ENCODE measurements around the gene ALOX12. TPM values are rescaled to one million over a fixed set of nuclear protein-coding genes. Genes with fewer than 3 reads are reported as not detected.

The ALOX12 gene
- total RNA-seq, 1 donor from 2014 or later, result not detected

GRCh38 chr17:7034955-7035590, 39.2 kb downstream of the ALOX12 start:
- peaks cover 38% of the 10 kb centered on the region for H3K4me1 Mint-ChIP-seq (ENCODE audit: low read depth)
- intact Hi-C loops (cut with micrococcal nuclease), result loop anchor here (1.0 to 2.0 kb wide), 5 partner anchors 9 to 184 kb away; partner anchors contain the start of genes ACADVL and DLG4
- no peaks in the 10 kb centered on the region for H3K27me3 Mint-ChIP-seq (ENCODE audit: low read depth)
- DNase-seq (ENCODE audit: low spot score), result no peak
- peak overlapping the region; percentile 90 for H3K4me3 Mint-ChIP-seq (ENCODE audit: low read depth)
- peaks cover 12% of the 10 kb centered on the region for H3K36me3 Mint-ChIP-seq (ENCODE audit: low read depth)
- peak overlapping the region; percentile 96 for H3K27ac Mint-ChIP-seq
- no peaks in the 10 kb centered on the region for H3K9me3 Mint-ChIP-seq

DNA sequence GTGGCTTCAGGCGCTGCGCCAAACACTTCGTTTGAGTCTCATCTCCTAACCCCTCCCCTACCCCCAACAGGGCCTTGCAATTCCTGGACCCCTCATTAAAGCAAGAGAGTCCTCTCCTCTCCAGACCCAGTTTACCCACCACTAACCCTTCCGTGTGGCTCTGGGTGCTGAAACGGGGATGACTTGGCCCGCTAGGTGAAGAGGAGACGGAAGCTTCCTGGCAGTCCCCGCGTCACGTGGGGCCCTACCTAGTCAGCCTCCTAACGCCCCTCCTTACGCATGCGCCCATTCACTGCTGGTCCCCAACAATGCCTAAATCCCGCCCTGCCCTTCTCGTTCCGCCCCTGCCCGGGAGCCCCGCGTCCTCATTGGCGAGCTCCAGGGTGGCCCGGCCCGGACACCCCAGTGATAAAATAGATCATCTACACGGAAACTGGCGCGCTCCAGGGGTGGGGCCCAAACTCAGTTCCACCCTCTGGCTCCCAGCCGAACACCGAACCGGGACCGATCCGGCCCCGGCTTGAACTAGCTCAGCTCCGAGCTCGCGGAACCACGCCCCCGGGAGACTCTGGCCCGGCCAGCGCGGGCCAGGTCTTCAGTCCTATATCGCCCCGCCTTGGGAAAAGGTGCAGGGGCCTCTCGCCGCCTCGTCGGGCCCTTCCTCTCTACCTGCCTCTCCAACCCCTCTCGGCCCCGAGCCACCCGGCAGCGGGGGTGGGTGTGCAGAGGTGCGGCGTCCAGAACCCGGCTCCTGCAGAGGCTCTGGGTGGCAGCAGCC, 39.9 kb downstream of the ALOX12 start, which contains the start of gene SLC16A13:
Gene SLC16A13, plus strand, starts transcription at position 425 of the 778 bp plus-strand sequence. CDS start 368 bp downstream, outside the sequence.
- peak within 1 kb of the TSS; percentile 90 for H3K4me3 Mint-ChIP-seq (ENCODE audit: low read depth)
- peaks cover 31% of the 10 kb centered on the region for H3K4me1 Mint-ChIP-seq (ENCODE audit: low read depth)
- intact Hi-C loops (cut with micrococcal nuclease), result loop anchor here (1.0 to 2.0 kb wide), 5 partner anchors 9 to 184 kb away; partner anchors contain the start of genes ACADVL and DLG4
- H3K27me3 Mint-ChIP-seq (ENCODE audit: low read depth), result no peaks in the 10 kb centered on the region
- no peaks in the 10 kb centered on the region for H3K9me3 Mint-ChIP-seq
- peaks cover 10% of the 10 kb centered on the region for H3K36me3 Mint-ChIP-seq (ENCODE audit: low read depth)
- DNase-seq (ENCODE audit: low spot score), result peak; percentile 99
- peak within 1 kb of the TSS; percentile 96 for H3K27ac Mint-ChIP-seq

GRCh38 chr17:7038025-7038862, 42.4 kb downstream of the ALOX12 start:
- Mint-ChIP-seq H3K9me3 (no peaks in the 10 kb centered on the region), H3K4me3 (ENCODE audit: low read depth) (peak overlapping the region; percentile 48), H3K27me3 (ENCODE audit: low read depth) (peaks cover 3% of the 10 kb centered on the region), H3K27ac (no peak overlapping the region), H3K4me1 (ENCODE audit: low read depth) (peaks cover 18% of the 10 kb centered on the region), H3K36me3 (ENCODE audit: low read depth) (peaks cover 10% of the 10 kb centered on the region)
- intact Hi-C loops (cut with micrococcal nuclease), result no loop called here
- no peak for DNase-seq (ENCODE audit: low spot score)

DNA sequence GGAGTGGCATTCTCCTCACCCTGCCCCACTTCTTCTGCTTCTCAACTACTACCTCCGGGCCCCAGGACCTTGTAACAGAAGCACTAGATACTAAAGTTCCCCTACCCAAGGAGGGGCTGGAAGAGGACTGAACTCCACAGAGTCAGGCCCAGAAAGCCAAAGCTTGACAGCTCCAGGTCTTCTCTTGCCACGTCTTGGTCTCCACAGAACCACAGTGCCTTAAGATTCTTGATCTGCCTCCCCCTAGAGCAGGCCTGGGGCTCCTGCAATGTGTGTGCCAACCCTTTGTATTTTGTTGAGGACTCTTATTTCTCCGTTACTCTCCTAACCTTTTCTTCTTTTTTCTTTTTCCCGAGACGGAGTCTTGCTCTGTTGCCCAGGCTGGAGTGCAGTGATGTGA, 44.0 kb downstream of the ALOX12 start:
- H3K4me3 Mint-ChIP-seq (ENCODE audit: low read depth), result no peak overlapping the region
- intact Hi-C loops (cut with micrococcal nuclease), result no loop called here
- H3K27ac Mint-ChIP-seq, result no peak overlapping the region

DNA sequence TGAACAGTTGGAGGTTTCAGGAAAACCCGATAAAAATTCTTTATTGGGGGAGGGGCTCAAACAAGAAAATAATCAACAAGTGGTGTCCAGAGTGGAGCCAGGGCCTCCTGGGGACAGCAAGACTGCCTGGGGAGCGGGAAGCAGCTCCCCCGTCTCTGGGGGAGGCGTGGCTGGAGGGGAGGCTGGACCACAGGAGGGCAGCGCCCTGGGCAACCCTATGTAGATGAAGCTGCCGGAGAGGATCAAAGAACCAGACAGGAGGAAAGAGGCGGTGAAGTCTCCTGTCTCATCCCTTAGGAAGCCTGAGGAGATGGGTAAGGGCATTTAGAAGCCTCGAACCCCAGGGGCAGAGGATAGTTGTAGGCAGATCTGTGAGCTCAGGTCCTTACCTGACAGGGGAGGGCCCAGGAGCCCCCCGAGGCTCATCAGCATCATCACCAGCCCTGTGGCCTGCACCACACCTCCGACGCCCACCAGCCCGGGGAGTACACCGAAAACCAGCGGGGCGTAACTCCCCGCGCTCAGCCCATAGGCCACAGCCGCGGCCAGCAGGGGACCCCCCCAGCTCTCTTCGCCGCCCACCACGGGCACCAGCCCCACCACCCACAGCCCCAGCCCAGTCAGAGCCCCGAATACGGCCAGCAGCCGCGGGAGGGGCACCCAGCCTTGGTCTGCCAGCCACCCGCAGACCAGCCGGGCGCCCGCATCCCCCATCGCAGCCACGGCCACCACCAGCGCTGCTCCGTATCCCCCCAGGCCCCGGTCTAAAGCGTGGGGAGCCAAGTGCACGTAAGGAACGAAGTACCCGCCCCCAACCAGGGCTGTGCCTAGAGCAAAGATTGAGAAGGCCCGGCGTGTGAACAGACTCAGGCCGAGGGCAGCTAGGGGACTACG, 46.0 kb downstream of the ALOX12 start:
- Mint-ChIP-seq H3K9me3 (no peaks in the 10 kb centered on the region), H3K4me1 (ENCODE audit: low read depth) (peaks cover 20% of the 10 kb centered on the region), H3K36me3 (ENCODE audit: low read depth) (peaks cover 8% of the 10 kb centered on the region), H3K4me3 (ENCODE audit: low read depth) (peak overlapping the region; percentile 47), H3K27me3 (ENCODE audit: low read depth) (peaks cover 11% of the 10 kb centered on the region), H3K27ac (no peak overlapping the region)
- intact Hi-C loops (cut with micrococcal nuclease), result no loop called here
- no peak for DNase-seq (ENCODE audit: low spot score)

More for the DNA sequence above, 44.0 kb downstream of the ALOX12 start:
- Mint-ChIP-seq H3K4me1 (ENCODE audit: low read depth) (peaks cover 13% of the 10 kb centered on the region), H3K27me3 (ENCODE audit: low read depth) (peaks cover 7% of the 10 kb centered on the region), H3K36me3 (ENCODE audit: low read depth) (peaks cover 8% of the 10 kb centered on the region), H3K9me3 (no peaks in the 10 kb centered on the region)
- DNase-seq (ENCODE audit: low spot score), result no peak

GRCh38 chr17:7042501-7043181, 46.8 kb downstream of the ALOX12 start:
- peak overlapping the region; percentile 47 for H3K4me3 Mint-ChIP-seq (ENCODE audit: low read depth)
- H3K9me3 Mint-ChIP-seq, result no peaks in the 10 kb centered on the region
- peaks cover 8% of the 10 kb centered on the region for H3K36me3 Mint-ChIP-seq (ENCODE audit: low read depth)
- peaks cover 26% of the 10 kb centered on the region for H3K4me1 Mint-ChIP-seq (ENCODE audit: low read depth)
- intact Hi-C loops (cut with micrococcal nuclease), result no loop called here
- no peak overlapping the region for H3K27ac Mint-ChIP-seq
- DNase-seq (ENCODE audit: low spot score), result no peak
- peaks cover 11% of the 10 kb centered on the region for H3K27me3 Mint-ChIP-seq (ENCODE audit: low read depth)

DNA sequence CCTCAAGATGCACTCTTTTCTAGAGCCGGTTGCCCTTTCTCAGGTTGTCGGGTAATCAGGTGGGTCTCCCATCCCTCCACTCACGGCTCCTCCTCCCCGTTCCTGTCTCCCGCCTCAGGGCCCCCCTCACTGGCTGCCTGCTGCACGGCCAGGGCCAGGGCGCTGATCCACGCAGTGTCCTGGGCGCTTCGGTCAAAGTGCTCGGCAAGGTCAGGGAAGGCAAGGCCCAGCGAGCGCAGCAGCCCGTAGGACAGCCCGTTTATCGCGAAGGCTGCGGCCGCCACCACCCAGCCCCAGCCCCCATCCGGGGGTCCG, 47.3 kb downstream of the ALOX12 start:
- H3K27ac Mint-ChIP-seq, result no peak overlapping the region
- peak overlapping the region; percentile 39 for H3K4me3 Mint-ChIP-seq (ENCODE audit: low read depth)
- DNase-seq (ENCODE audit: low spot score), result no peak
- intact Hi-C loops (cut with micrococcal nuclease), result no loop called here
- H3K27me3 Mint-ChIP-seq (ENCODE audit: low read depth), result peaks cover 11% of the 10 kb centered on the region
- peaks cover 7% of the 10 kb centered on the region for H3K36me3 Mint-ChIP-seq (ENCODE audit: low read depth)
- H3K9me3 Mint-ChIP-seq, result no peaks in the 10 kb centered on the region
- H3K4me1 Mint-ChIP-seq (ENCODE audit: low read depth), result peaks cover 28% of the 10 kb centered on the region

- DNase-seq (ENCODE audit: low spot score), result no peak
- H3K27ac Mint-ChIP-seq, result no peak within 1 kb of the TSS
- peaks cover 11% of the 10 kb centered on the region for H3K27me3 Mint-ChIP-seq (ENCODE audit: low read depth)
- peaks cover 3% of the 10 kb centered on the region for H3K36me3 Mint-ChIP-seq (ENCODE audit: low read depth)
- intact Hi-C loops (cut with micrococcal nuclease), result no loop called here
- H3K4me3 Mint-ChIP-seq (ENCODE audit: low read depth), result peak within 1 kb of the TSS; percentile 39
- H3K4me1 Mint-ChIP-seq (ENCODE audit: low read depth), result peaks cover 23% of the 10 kb centered on the region
- no peaks in the 10 kb centered on the region for H3K9me3 Mint-ChIP-seq
Measured at GRCh38 chr17:7043497-7044198, 47.8 kb downstream of the ALOX12 start, which contains the start of gene SLC16A11. SLC16A11 (minus strand) TSS chr17:7044092; CDS start chr17:7043513, 579 bp downstream.

DNA sequence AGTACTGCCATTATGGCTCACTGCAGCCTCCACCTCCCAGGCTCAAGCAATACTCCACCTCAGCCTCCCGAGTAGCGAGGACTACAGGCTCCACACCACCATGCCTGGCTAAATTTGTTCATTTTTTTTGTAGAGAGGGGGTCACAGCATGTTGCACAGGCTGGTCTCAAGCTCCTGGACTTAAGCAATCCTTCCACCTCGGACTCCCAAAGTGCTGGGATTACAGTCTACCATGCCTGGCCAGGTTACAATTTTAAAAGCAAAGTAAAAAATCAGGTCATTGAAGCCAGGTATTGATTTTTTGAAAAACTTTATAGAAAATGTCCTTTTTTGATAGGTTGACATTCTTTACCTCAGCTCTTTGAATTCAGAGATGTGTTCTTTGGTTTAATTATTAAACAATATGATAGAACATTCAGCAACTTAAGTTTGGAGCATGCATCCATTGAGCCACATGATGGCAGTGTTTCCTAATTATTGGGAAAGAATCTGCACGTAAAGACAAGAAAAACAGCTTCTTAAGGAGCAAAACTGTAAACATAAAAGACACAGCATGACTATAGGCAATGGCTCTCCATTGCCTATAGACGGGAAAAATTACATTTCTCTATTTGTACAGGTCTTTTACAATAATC, 49.8 kb downstream of the ALOX12 start:
- no peak for DNase-seq (ENCODE audit: low spot score)
- Mint-ChIP-seq H3K27ac (no peak overlapping the region), H3K4me1 (ENCODE audit: low read depth) (peaks cover 21% of the 10 kb centered on the region), H3K27me3 (ENCODE audit: low read depth) (peaks cover 12% of the 10 kb centered on the region), H3K36me3 (ENCODE audit: low read depth) (no peaks in the 10 kb centered on the region), H3K9me3 (no peaks in the 10 kb centered on the region), H3K4me3 (ENCODE audit: low read depth) (peak overlapping the region; percentile 75)
- intact Hi-C loops (cut with micrococcal nuclease), result loop anchor here (1.0 to 2.0 kb wide), 3 partner anchors 91 to 251 kb away; no protein-coding TSS in a partner anchor

GRCh38 chr17:7046127-7046724, 50.4 kb downstream of the ALOX12 start:
- peaks cover 12% of the 10 kb centered on the region for H3K27me3 Mint-ChIP-seq (ENCODE audit: low read depth)
- peak overlapping the region; percentile 68 for H3K27ac Mint-ChIP-seq
- peak overlapping the region; percentile 75 for H3K4me3 Mint-ChIP-seq (ENCODE audit: low read depth)
- DNase-seq (ENCODE audit: low spot score), result no peak
- intact Hi-C loops (cut with micrococcal nuclease), result loop anchor here (1.0 to 2.0 kb wide), 3 partner anchors 90 to 250 kb away; no protein-coding TSS in a partner anchor
- H3K36me3 Mint-ChIP-seq (ENCODE audit: low read depth), result no peaks in the 10 kb centered on the region
- H3K4me1 Mint-ChIP-seq (ENCODE audit: low read depth), result peaks cover 21% of the 10 kb centered on the region
- H3K9me3 Mint-ChIP-seq, result no peaks in the 10 kb centered on the region

All from activated T-helper 2 cell treated with anti-CD3 and anti-CD28 coated beads, Interferon-gamma antibody, Interleukin-2, Interleukin-4, amounts not matched to agents 10 μg/mL and 5 μg/mL and 100 μg/mL, durations not matched to agents 14 hours and 24 hours and 36 hours (primary cell).